Neural cell (in vitro differentiated cells): ENCODE results near the gene PPP1R15B.

ENCODE experiments used
- EP300 ChIP-seq: fragments of 450-650 bp; conservative IDR thresholded peaks from 2 replicates; pipeline ENCODE4 v1.6.1; 2014; ENCODE audit warnings: antibody characterized with exemption, mild to moderate bottlenecking, moderate library complexity; ENCODE audit not compliant: poor library complexity, severe bottlenecking
- EZH2 ChIP-seq: fragments of 200-600, 300-800 bp; shearing (Covaris generic), sonication (generic); IDR thresholded peaks from 2 replicates; pipeline ENCODE4 v1.6.1; 2014; ENCODE audit warnings: antibody characterized with exemption, low read length, borderline replicate concordance, mild to moderate bottlenecking; ENCODE audit not compliant: insufficient read depth, poor library complexity, severe bottlenecking
- MXI1 ChIP-seq: fragments of 450-650 bp; conservative IDR thresholded peaks from 2 replicates; pipeline ENCODE4 v1.6.1; 2014; ENCODE audit warnings: antibody characterized with exemption, mild to moderate bottlenecking; ENCODE audit not compliant: poor library complexity, severe bottlenecking
- POLR2AphosphoS5 ChIP-seq: IDR thresholded peaks from 2 replicates; pipeline ENCODE4 v1.6.1; 2012
- TF ChIP-seq, protein P1 (sequence below): fragments of 450-650 bp; IDR thresholded peaks from 2 replicates; pipeline ENCODE4 v1.5.1; 2014; ENCODE audit warnings: antibody characterized with exemption, mild to moderate bottlenecking, moderate library complexity; ENCODE audit not compliant: poor library complexity, severe bottlenecking

- TF ChIP-seq POLR2AphosphoS5 = no peak
- TF ChIP-seq, protein P1, sequence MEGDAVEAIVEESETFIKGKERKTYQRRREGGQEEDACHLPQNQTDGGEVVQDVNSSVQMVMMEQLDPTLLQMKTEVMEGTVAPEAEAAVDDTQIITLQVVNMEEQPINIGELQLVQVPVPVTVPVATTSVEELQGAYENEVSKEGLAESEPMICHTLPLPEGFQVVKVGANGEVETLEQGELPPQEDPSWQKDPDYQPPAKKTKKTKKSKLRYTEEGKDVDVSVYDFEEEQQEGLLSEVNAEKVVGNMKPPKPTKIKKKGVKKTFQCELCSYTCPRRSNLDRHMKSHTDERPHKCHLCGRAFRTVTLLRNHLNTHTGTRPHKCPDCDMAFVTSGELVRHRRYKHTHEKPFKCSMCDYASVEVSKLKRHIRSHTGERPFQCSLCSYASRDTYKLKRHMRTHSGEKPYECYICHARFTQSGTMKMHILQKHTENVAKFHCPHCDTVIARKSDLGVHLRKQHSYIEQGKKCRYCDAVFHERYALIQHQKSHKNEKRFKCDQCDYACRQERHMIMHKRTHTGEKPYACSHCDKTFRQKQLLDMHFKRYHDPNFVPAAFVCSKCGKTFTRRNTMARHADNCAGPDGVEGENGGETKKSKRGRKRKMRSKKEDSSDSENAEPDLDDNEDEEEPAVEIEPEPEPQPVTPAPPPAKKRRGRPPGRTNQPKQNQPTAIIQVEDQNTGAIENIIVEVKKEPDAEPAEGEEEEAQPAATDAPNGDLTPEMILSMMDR = no peak
- TF ChIP-seq EP300 = no peak
- no peak for TF ChIP-seq MXI1
- TF ChIP-seq EZH2 = no peak
Measured at GRCh38 chr1:204435381-204435831, 23.8 kb upstream of the PPP1R15B start.
